Measurements from ENCODE around the gene AASS.

Gene AASS

DNA sequence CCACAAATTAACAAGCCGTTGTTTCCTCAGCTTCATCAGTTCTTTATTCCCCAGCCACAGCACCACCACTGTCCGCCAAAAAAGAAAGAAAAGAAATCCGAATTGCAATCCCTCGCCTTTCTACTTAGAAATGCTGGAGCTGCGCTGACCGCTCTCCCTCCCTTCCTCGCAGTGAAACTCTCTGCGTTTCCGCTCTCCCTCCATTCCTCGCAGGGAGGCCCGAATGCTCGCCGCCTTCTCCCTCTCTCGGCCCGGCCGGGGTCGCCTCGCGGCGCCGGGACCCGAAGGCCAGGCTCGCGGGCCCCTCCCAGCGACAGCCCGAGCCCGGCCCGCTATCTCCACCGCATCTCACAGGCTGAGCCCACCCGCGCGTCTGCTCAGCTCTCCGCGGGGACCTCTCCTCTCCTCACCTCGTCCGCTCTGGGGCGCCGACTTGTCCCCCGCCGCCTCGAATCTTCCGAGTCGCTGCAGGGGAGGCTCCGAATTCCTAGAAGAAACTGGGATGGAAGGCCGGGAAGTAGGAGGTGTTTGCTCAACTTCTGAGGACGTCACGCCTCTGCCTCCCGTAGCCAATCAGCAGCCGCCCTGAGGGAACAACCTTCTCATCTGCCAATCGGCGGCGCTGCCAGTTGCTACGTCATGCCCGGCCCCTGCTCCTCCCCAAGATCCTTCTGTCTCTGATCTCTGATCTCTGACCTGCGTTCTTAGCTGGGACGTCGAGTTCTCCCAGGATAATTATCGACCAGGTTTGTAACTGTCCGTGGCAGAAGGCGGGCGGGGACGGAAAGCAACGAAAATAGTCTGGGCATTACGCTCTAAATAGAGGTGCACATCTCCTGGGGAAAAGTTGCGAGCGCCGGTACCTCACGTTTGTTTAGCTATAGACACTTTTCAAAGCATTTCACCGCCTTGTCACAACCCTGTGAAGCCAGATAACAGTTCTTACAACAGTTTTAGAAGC is at the start of gene AASS:
AASS (minus strand) TSS at position 499 of the 961 bp plus-strand sequence. CDS start 10,523 bp downstream, outside the sequence.
- no peaks in the 10 kb centered on the region for H3K9me2 ChIP-seq (replicated peaks; ENCODE audit: control insufficient read depth, low read length)
- 0 out of 2 replicates have a peak, but pooled peaks cover 2% of the 10 kb centered on the region for H3K9me3 ChIP-seq (ENCODE audit: control insufficient read depth, insufficient read depth, low read length)
- TF ChIP-seq EZH2phosphoT487 (IDR thresholded peaks at IDR 0.05; ENCODE audit: borderline replicate concordance, low read length) = no peak
- TF ChIP-seq, protein P1, sequence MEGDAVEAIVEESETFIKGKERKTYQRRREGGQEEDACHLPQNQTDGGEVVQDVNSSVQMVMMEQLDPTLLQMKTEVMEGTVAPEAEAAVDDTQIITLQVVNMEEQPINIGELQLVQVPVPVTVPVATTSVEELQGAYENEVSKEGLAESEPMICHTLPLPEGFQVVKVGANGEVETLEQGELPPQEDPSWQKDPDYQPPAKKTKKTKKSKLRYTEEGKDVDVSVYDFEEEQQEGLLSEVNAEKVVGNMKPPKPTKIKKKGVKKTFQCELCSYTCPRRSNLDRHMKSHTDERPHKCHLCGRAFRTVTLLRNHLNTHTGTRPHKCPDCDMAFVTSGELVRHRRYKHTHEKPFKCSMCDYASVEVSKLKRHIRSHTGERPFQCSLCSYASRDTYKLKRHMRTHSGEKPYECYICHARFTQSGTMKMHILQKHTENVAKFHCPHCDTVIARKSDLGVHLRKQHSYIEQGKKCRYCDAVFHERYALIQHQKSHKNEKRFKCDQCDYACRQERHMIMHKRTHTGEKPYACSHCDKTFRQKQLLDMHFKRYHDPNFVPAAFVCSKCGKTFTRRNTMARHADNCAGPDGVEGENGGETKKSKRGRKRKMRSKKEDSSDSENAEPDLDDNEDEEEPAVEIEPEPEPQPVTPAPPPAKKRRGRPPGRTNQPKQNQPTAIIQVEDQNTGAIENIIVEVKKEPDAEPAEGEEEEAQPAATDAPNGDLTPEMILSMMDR (IDR thresholded peaks at IDR 0.05; ENCODE audit: low read depth, low read length, poor library complexity, severe bottlenecking) = no peak
- H4K20me1 ChIP-seq (ENCODE audit: control insufficient read depth, insufficient read depth, low read depth, low read length) = no peaks in the 10 kb centered on the region
- H3K4me1 ChIP-seq (ENCODE audit: control insufficient read depth, low read length) = no peaks in the 10 kb centered on the region
- no peak within 1 kb of the TSS for H3K27ac ChIP-seq (ENCODE audit: low read depth, low read length)
- no peaks in the 10 kb centered on the region for H3K79me2 ChIP-seq (ENCODE audit: control insufficient read depth, low read length)
- peak within 1 kb of the TSS; percentile 37 for H3K4me3 ChIP-seq (ENCODE audit: low read length)
- H3K4me2 ChIP-seq (ENCODE audit: low read length) = peak within 1 kb of the TSS; percentile 23; the same call in 1 of the 2 replicates
- H3F3A ChIP-seq (ENCODE audit: control insufficient read depth, insufficient read depth) = no peaks in the 10 kb centered on the region
- no peaks in the 10 kb centered on the region for H3K36me3 ChIP-seq (ENCODE audit: control insufficient read depth, low read length)
- H3K27me3 ChIP-seq (ENCODE audit: control insufficient read depth, low read length) = no peaks in the 10 kb centered on the region; the same call in 1 of the 2 replicates

DNA sequence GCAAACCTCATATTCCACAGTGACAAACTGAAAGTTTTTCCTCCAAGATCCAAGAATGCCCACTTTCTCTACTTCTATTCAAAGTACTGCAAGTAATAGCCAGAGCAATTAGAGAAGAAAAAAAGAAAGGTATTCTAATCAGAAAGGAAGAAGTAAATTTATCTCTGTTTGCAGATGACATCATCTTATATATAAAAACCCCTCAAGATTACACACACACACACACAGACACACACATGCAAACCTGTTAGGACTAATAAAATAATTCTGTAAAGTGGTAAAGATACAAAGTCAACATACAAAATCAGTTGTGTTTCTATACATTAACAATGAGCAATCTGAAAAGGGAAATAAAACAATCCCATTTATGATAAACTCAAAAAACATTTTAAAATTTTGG is 44.7 kb upstream of the AASS start:
- H4K20me1 ChIP-seq (ENCODE audit: control insufficient read depth, insufficient read depth, low read depth, low read length) = no peaks in the 10 kb centered on the region
- no peaks in the 10 kb centered on the region for H3F3A ChIP-seq (ENCODE audit: control insufficient read depth, insufficient read depth)
- no peak for TF ChIP-seq EZH2phosphoT487 (IDR thresholded peaks at IDR 0.05; ENCODE audit: borderline replicate concordance, low read length)
- TF ChIP-seq, protein P1 (IDR thresholded peaks at IDR 0.05; ENCODE audit: low read depth, low read length, poor library complexity, severe bottlenecking) = no peak
- no peaks in the 10 kb centered on the region for H3K9me2 ChIP-seq (replicated peaks; ENCODE audit: control insufficient read depth, low read length)
- no peaks in the 10 kb centered on the region for H3K79me2 ChIP-seq (ENCODE audit: control insufficient read depth, low read length)
- peaks cover 4% of the 10 kb centered on the region; the same call in 1 of the 2 replicates for H3K9me3 ChIP-seq (ENCODE audit: control insufficient read depth, insufficient read depth, low read length)
- H3K36me3 ChIP-seq (ENCODE audit: control insufficient read depth, low read length) = no peaks in the 10 kb centered on the region
- no peak overlapping the region for H3K4me3 ChIP-seq (ENCODE audit: low read length)
- no peaks in the 10 kb centered on the region for H3K27me3 ChIP-seq (ENCODE audit: control insufficient read depth, low read length)
- no peaks in the 10 kb centered on the region for H3K4me1 ChIP-seq (ENCODE audit: control insufficient read depth, low read length)
- no peak overlapping the region for H3K4me2 ChIP-seq (ENCODE audit: low read length)
- H3K27ac ChIP-seq (ENCODE audit: low read depth, low read length) = no peak overlapping the region

DNA sequence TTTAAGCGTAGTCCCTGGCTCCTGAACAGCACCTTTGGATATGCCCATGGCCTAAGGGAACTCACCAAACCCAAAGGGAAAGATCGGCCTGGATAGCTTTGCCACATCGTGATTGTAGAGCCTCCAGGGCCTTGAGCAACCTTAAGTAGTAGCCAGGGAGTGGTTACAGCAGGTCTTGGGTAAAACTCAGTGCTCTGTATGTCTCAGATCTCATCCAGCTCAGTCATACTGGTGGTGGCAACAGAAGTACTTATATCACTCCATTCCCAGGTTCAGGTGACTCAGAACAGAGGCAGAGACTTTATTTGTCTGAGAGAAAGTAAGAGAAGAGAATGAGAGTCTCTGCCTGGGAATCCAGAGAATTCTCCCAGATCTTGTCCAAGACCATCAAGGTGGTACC is 39.1 kb upstream of the AASS start:
- no peaks in the 10 kb centered on the region for H3K79me2 ChIP-seq (ENCODE audit: control insufficient read depth, low read length)
- H3K4me1 ChIP-seq (ENCODE audit: control insufficient read depth, low read length) = no peaks in the 10 kb centered on the region
- no peak overlapping the region for H3K27ac ChIP-seq (ENCODE audit: low read depth, low read length)
- no peaks in the 10 kb centered on the region for H3K27me3 ChIP-seq (ENCODE audit: control insufficient read depth, low read length)
- no peaks in the 10 kb centered on the region for H4K20me1 ChIP-seq (ENCODE audit: control insufficient read depth, insufficient read depth, low read depth, low read length)
- TF ChIP-seq EZH2phosphoT487 (IDR thresholded peaks at IDR 0.05; ENCODE audit: borderline replicate concordance, low read length) = no peak
- TF ChIP-seq, protein P1 (IDR thresholded peaks at IDR 0.05; ENCODE audit: low read depth, low read length, poor library complexity, severe bottlenecking) = no peak
- no peak overlapping the region for H3K4me3 ChIP-seq (ENCODE audit: low read length)
- no peaks in the 10 kb centered on the region for H3F3A ChIP-seq (ENCODE audit: control insufficient read depth, insufficient read depth)
- H3K9me2 ChIP-seq (replicated peaks; ENCODE audit: control insufficient read depth, low read length) = no peaks in the 10 kb centered on the region
- H3K36me3 ChIP-seq (ENCODE audit: control insufficient read depth, low read length) = no peaks in the 10 kb centered on the region
- H3K4me2 ChIP-seq (ENCODE audit: low read length) = no peak overlapping the region
- no peaks in the 10 kb centered on the region for H3K9me3 ChIP-seq (ENCODE audit: control insufficient read depth, insufficient read depth, low read length)
